H1 (cell line): ENCODE measurements around the gene PAXIP1. TPM values are rescaled to one million over a fixed set of nuclear protein-coding genes. Genes with fewer than 3 reads are reported as not detected.

Source experiments
- CTCF ChIA-PET: fragments of 300-600 bp; sonication (Branson Sonifier 250); formaldehyde crosslinking; loops from one replicate; lab custom pipeline; 2021; ENCODE audit not compliant: partially characterized antibody; lab: Charles Lee
- POLR2A ChIA-PET: fragments of 300-600 bp; sonication (Branson Sonifier 250); formaldehyde crosslinking; loops from one replicate; lab custom pipeline; 2021; ENCODE audit warnings: inconsistent platforms; ENCODE audit not compliant: partially characterized antibody; lab: Charles Lee
- DNase-seq, 2 experiments: peaks; one replicate each; pipeline versions ENCODE4 v3.0.0 to v3.0.0-alpha.2; 2010 to 2022; ENCODE audit warnings: low spot score in 2 of 2, low read depth in 1 of 2, mixed read lengths in 1 of 2
- FAIRE-seq: peaks from 2 replicates; lab custom pipeline; 2011; peaks lifted over from hg19 to GRCh38; lab: Jason Lieb, UNC
- H2AFZ ChIP-seq: 2 replicates; pipeline ENCODE4 v1.8.1; 2012; ENCODE audit warnings: low read length, inconsistent platforms
- H2AK5ac ChIP-seq: 2 replicates; pipeline ENCODE4 v1.6.1; 2013; ENCODE audit warnings: low read depth, low read length
- H2BK120ac ChIP-seq: replicated peaks from 2 replicates; pipeline ENCODE3; 2013; ENCODE audit warnings: low read depth, low read length, inconsistent platforms
- H2BK12ac ChIP-seq: 2 replicates; pipeline ENCODE4 v1.6.1; 2013; ENCODE audit warnings: low read depth, low read length
- H2BK15ac ChIP-seq: 2 replicates; pipeline ENCODE4 v1.6.1; 2013; ENCODE audit warnings: low read length
- H2BK20ac ChIP-seq: 2 replicates; pipeline ENCODE4 v1.6.1; 2013; ENCODE audit warnings: low read length
- H2BK5ac ChIP-seq: 2 replicates; pipeline ENCODE4 v1.6.1; 2013; ENCODE audit warnings: low read depth, low read length
- H3K14ac ChIP-seq: 2 replicates; pipeline ENCODE4 v1.6.1; 2013; ENCODE audit warnings: inconsistent platforms; ENCODE audit not compliant: insufficient read length
- H3K18ac ChIP-seq: 2 replicates; pipeline ENCODE4 v1.6.1; 2013; ENCODE audit warnings: low read length; ENCODE audit errors: extremely low read depth
- H3K23ac ChIP-seq: 2 replicates; pipeline ENCODE4 v1.6.1; 2013; ENCODE audit warnings: inconsistent platforms; ENCODE audit not compliant: insufficient read length
- H3K23me2 ChIP-seq: 2 replicates; pipeline ENCODE4 v1.6.1; 2013; ENCODE audit warnings: low read depth, low read length
- H3K27ac ChIP-seq: 2 replicates; pipeline ENCODE4 v1.6.1; 2011; ENCODE audit warnings: low read depth, low read length, inconsistent platforms
- H3K27me3 ChIP-seq, 4 experiments: replicated peaks in 1 of 4; 1 replicate in 1 of 4; 2 replicates in 3 of 4; pipeline versions ENCODE4 v1.6.1 to v1.8.1; 2011 to 2013; ENCODE audit warnings: low read length in 3 of 4, mild to moderate bottlenecking in 3 of 4, inconsistent platforms in 2 of 4, mixed read lengths in 2 of 4, moderate library complexity in 1 of 4; ENCODE audit not compliant: control insufficient read depth in 3 of 4, insufficient read depth in 3 of 4; ENCODE audit errors: extremely low read depth in 1 of 4
- H3K36me3 ChIP-seq, 4 experiments: 2 replicates each; pipeline versions ENCODE4 v1.6.1 to v1.8.1; 2011 to 2013; ENCODE audit warnings: mild to moderate bottlenecking in 4 of 4, low read length in 3 of 4, moderate library complexity in 2 of 4, control low read depth in 1 of 4, inconsistent platforms in 1 of 4; ENCODE audit not compliant: insufficient read depth in 4 of 4, control insufficient read depth in 2 of 4
- H3K4ac ChIP-seq: replicated peaks from 2 replicates; pipeline ENCODE3; 2013; ENCODE audit warnings: low read length, low read depth, mixed read lengths, inconsistent platforms; ENCODE audit not compliant: insufficient read length
- H3K4me1 ChIP-seq, 4 experiments: replicated peaks in 1 of 4; 1 replicate in 1 of 4; 2 replicates in 3 of 4; pipeline versions ENCODE4 v1.6.1 to v1.8.1; 2011 to 2013; ENCODE audit warnings: low read length in 3 of 4, inconsistent platforms in 2 of 4, mixed read lengths in 1 of 4; ENCODE audit not compliant: insufficient read depth in 4 of 4, control insufficient read depth in 3 of 4
- H3K4me2 ChIP-seq, 2 experiments: 2 replicates each; pipeline versions ENCODE4 v1.6.1 to v1.8.1; 2011 to 2013; ENCODE audit warnings: low read depth in 2 of 2, low read length in 2 of 2, control low read depth in 1 of 2, inconsistent platforms in 1 of 2, mild to moderate bottlenecking in 1 of 2; ENCODE audit not compliant: insufficient read depth in 1 of 2
- H3K4me3 ChIP-seq, 4 experiments: fragments of 200-600, 300-600 bp in 1 of 4; sonication (generic), shearing (Covaris generic), sonication (Bioruptor Twin) in 1 of 4; 2 replicates each; pipeline versions ENCODE4 v1.5.1 to v1.8.1; 2011 to 2016; ENCODE audit warnings: low read length in 4 of 4, low read depth in 3 of 4, control low read depth in 2 of 4, inconsistent platforms in 2 of 4, mild to moderate bottlenecking in 2 of 4, mixed read lengths in 1 of 4, moderate library complexity in 1 of 4; ENCODE audit not compliant: insufficient read depth in 2 of 4; ENCODE audit errors: extremely low read depth in 1 of 4
- H3K56ac ChIP-seq: replicated peaks from 2 replicates; pipeline ENCODE3; 2013; ENCODE audit warnings: low read depth, mild to moderate bottlenecking, mixed read lengths, low read length, inconsistent platforms; ENCODE audit not compliant: insufficient read length
- H3K79me1 ChIP-seq: 2 replicates; pipeline ENCODE4 v1.6.1; 2013; ENCODE audit warnings: low read depth, low read length, control low read depth
- H3K79me2 ChIP-seq, 2 experiments: 2 replicates each; pipeline versions ENCODE4 v1.6.1 to v1.8.1; 2012 to 2013; ENCODE audit warnings: low read length in 2 of 2, mild to moderate bottlenecking in 2 of 2, inconsistent platforms in 1 of 2; ENCODE audit not compliant: insufficient read depth in 2 of 2, control insufficient read depth in 1 of 2
- H3K9ac ChIP-seq, 4 experiments: replicated peaks in 1 of 4; 1 replicate in 1 of 4; 2 replicates in 3 of 4; pipeline versions ENCODE4 v1.6.1 to v1.8.1; 2011 to 2013; ENCODE audit warnings: low read depth in 3 of 4, low read length in 3 of 4, control low read depth in 2 of 4, mild to moderate bottlenecking in 2 of 4, moderate library complexity in 2 of 4, inconsistent platforms in 1 of 4; ENCODE audit errors: extremely low read depth in 1 of 4
- H3K9me3 ChIP-seq, 2 experiments: 2 replicates each; pipeline versions ENCODE4 v1.6.1 to v1.8.1; 2012 to 2013; ENCODE audit warnings: mild to moderate bottlenecking in 2 of 2, moderate library complexity in 2 of 2, control low read depth in 1 of 2, inconsistent platforms in 1 of 2, low read depth in 1 of 2, low read length in 1 of 2, mixed read lengths in 1 of 2; ENCODE audit not compliant: insufficient read depth in 2 of 2
- H4K20me1 ChIP-seq, 2 experiments: replicated peaks in 1 of 2; 2 replicates each; pipeline versions ENCODE3 to v1.8.1; 2011 to 2013; ENCODE audit warnings: inconsistent platforms in 2 of 2, low read length in 2 of 2, mild to moderate bottlenecking in 1 of 2; ENCODE audit not compliant: insufficient read depth in 2 of 2, control insufficient read depth in 1 of 2
- H4K5ac ChIP-seq: 2 replicates; pipeline ENCODE4 v1.6.1; 2013; ENCODE audit warnings: low read length, low read depth, mixed read lengths, inconsistent platforms; ENCODE audit not compliant: insufficient read length
- H4K8ac ChIP-seq: 2 replicates; pipeline ENCODE4 v1.8.0; 2013; ENCODE audit warnings: mild to moderate bottlenecking, moderate library complexity, low read length, inconsistent platforms; ENCODE audit not compliant: insufficient read depth; ENCODE audit errors: extremely low read depth
- H4K91ac ChIP-seq: replicated peaks from 2 replicates; pipeline ENCODE3; 2013; ENCODE audit warnings: low read length, mixed read lengths, inconsistent platforms; ENCODE audit not compliant: insufficient read length
- CREB1 ChIP-seq: IDR thresholded peaks from 2 replicates; pipeline ENCODE4 v1.6.1; 2012; ENCODE audit warnings: inconsistent platforms
- EZH2 ChIP-seq: fragments of 200-600 bp; sonication (generic); IDR thresholded peaks from 2 replicates; pipeline ENCODE4 v1.7.1; 2012; ENCODE audit warnings: low read depth, mild to moderate bottlenecking, moderate library complexity, low read length, inconsistent platforms; ENCODE audit not compliant: severe bottlenecking
- RBBP5 ChIP-seq: IDR thresholded peaks from 2 replicates; pipeline ENCODE4 v1.7.1; 2012; ENCODE audit warnings: low read depth, mild to moderate bottlenecking, inconsistent platforms, low read length, moderate library complexity, borderline replicate concordance
- SAP30 ChIP-seq: fragments of 300-600 bp; sonication (generic); IDR thresholded peaks from 2 replicates; pipeline ENCODE4 v1.7.1; 2012; ENCODE audit warnings: low read length, moderate library complexity, mild to moderate bottlenecking, inconsistent platforms; ENCODE audit not compliant: insufficient read depth, insufficient replicate concordance
- SP1 ChIP-seq: IDR thresholded peaks from 2 replicates; pipeline ENCODE4 v1.6.1; 2011; ENCODE audit warnings: low read depth, low read length
- SUZ12 ChIP-seq: fragments of 200-600 bp; sonication (generic); IDR thresholded peaks from 2 replicates; pipeline ENCODE4 v1.6.1; 2012; ENCODE audit warnings: mild to moderate bottlenecking, inconsistent platforms, low read length, moderate library complexity, mixed read lengths
- USF2 ChIP-seq: IDR thresholded peaks from 2 replicates; pipeline ENCODE4 v1.6.1; 2011; ENCODE audit warnings: low read length, improper control_type of control experiment
- WGBS, 2 experiments: shearing (Covaris generic) in 1 of 2; methylation state at CpG; one replicate each; pipeline versions ENCODE4 v1.1.6 to v1.1.7; 2013 to 2015; ENCODE audit warnings: low lambda C conversion rate in 2 of 2, mixed read lengths in 2 of 2, inconsistent platforms in 1 of 2, low coverage in 1 of 2, missing lambda C conversion rate in 1 of 2; ENCODE audit not compliant: insufficient replicate concordance in 2 of 2, insufficient coverage in 1 of 2, insufficient read length in 1 of 2; ENCODE audit errors: extremely low coverage in 1 of 2, missing lambda C conversion rate in 1 of 2; 5-methylcytosine and 5-hydroxymethylcytosine counted together
- polyA plus RNA-seq, 7 experiments: library from polyadenylated mRNA; depleted of rRNA in 3 of 7; stranded (reverse) in 5 of 7; unstranded in 2 of 7; fragments of >200 nt in 5 of 7; fragments of 200-250 nt in 2 of 7; gene quantifications; 1 replicate in 5 of 7; 2 replicates in 1 of 7; 4 replicates in 1 of 7; pipeline versions ENCODE4 v1.2.1 to v1.2.3, GENCODE V29; 2011 to 2013; ENCODE audit warnings: missing spikeins in 2 of 7, mixed read lengths in 2 of 7
- total RNA-seq: library from RNA; stranded (reverse); fragmentation: NEBNext Ultra II Directional; extraction: Animal tissue kit (Norgen Biotek cat#: 25700); gene quantifications from 2 replicates; pipeline ENCODE4 v1.2.1, GENCODE V29; 2021
- TF ChIP-seq, protein P1 (sequence below), 3 experiments: IDR thresholded peaks; 1 replicate in 2 of 3; 2 replicates in 1 of 3; pipeline versions ENCODE4 v1.5.1 to v1.6.1; 2011; ENCODE audit warnings: low read length in 3 of 3, mild to moderate bottlenecking in 3 of 3, inconsistent platforms in 2 of 3, low read depth in 1 of 3, moderate library complexity in 1 of 3; ENCODE audit not compliant: insufficient read depth in 1 of 3; ENCODE audit errors: control extremely low read depth in 1 of 3

PAXIP1 gene
- total and polyA plus RNA-seq, 2 of the 8 experiments (the other 6 are each of a cell fraction or from before 2014, with no cell fraction given), result 32.4 to 32.8 TPM

DNA sequence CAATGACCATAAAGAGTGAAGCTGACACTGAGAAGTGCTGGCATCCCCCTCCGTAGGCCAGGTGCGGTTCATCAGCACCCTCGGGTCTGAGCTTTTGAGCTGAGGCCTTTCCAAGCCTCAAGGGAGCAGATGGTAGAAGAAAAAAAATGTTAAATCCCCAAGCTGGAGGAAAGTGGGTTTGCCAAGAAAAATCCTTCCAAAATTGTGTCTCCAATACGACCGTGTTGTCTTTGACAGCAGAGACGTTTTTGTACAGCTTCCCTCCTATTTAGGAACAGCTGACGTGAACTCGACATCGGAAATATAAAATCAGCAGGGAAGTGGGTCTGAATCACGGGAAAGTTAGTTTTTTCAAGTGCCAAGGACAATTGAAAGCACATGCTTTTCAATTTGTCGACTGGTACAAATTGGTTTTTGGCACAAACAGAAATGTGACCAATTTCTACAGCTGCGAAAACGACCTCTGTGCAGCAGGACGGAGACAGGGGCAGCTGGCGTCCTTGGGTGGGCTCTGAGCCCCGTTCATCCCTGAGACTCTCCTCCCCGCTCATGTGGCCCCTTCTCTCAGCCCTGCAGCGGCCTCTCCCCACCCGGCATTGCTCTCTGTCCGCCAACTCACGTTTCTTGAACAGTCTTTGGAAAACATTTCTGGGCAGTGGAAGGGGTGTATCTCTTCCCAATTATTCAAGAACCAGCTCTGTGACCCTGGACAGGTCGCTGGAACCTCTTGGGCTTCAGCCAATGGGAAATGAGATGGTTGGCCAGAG lies 89.9 kb downstream of the PAXIP1 start:
- H3K4ac ChIP-seq, result no peak overlapping the region
- CTCF ChIA-PET, result interaction anchor here (0.8 to 5.6 kb wide), 27 partner anchors 10 to 628 kb away, joined by 3 to 69 read pairs (median 5); no protein-coding TSS in a partner anchor
- no peak overlapping the region for H3K4me2 ChIP-seq
- no peaks in the 10 kb centered on the region; the same call in 1 of the 2 replicates for H3K23me2 ChIP-seq
- H2BK15ac ChIP-seq, result no peak overlapping the region
- FAIRE-seq (no peak), DNase-seq (no peak)
- H4K5ac ChIP-seq, result no peak overlapping the region
- H3K56ac ChIP-seq, result no peak overlapping the region
- 84% methylated on average over 16 of the region's 22 CpGs; no CpG with 5 or more reads in 1 of the 2 experiments for WGBS, 2 experiments
- H3K23ac ChIP-seq, result no peak overlapping the region
- H2BK12ac ChIP-seq, result no peak overlapping the region
- no peak overlapping the region for H3K9ac ChIP-seq
- no peak overlapping the region for H3K14ac ChIP-seq
- no peak overlapping the region for H2BK20ac ChIP-seq
- H3K27ac ChIP-seq, result no peak overlapping the region
- H3K18ac ChIP-seq, result no peak overlapping the region
- H3K9me3 ChIP-seq, result peaks cover 3% of the 10 kb centered on the region in 2 experiments; a peak in 2 of 4 replicates
- no peak overlapping the region for H2AK5ac ChIP-seq
- H3K4me1 ChIP-seq, result peaks cover 0 to 2% (median 0%) of the 10 kb centered on the region in 4 experiments; a peak in 4 of 7 replicates
- H2BK120ac ChIP-seq, result no peak overlapping the region
- H4K8ac ChIP-seq, result no peak overlapping the region
- no peaks in the 10 kb centered on the region for H3K36me3 ChIP-seq
- H3K79me1 ChIP-seq, result no peaks in the 10 kb centered on the region
- no peak overlapping the region for H2BK5ac ChIP-seq
- H3K4me3 ChIP-seq, result no peak overlapping the region
- H2AFZ ChIP-seq, result no peak overlapping the region
- H3K79me2 ChIP-seq, result no peaks in the 10 kb centered on the region
- peaks cover 0 to 9% (median 7%) of the 10 kb centered on the region in 4 experiments; a peak in 5 of 7 replicates for H3K27me3 ChIP-seq
- no peaks in the 10 kb centered on the region for H4K20me1 ChIP-seq
- POLR2A ChIA-PET, result interaction anchor here (1.4 kb wide), 1 partner anchor 90 kb away, joined by 3 read pairs; the partner anchor contains the start of gene PAXIP1
- no peak overlapping the region for H4K91ac ChIP-seq
- no peak for TF ChIP-seq SP1
- TF ChIP-seq CREB1, result no peak
- TF ChIP-seq, protein P1, sequence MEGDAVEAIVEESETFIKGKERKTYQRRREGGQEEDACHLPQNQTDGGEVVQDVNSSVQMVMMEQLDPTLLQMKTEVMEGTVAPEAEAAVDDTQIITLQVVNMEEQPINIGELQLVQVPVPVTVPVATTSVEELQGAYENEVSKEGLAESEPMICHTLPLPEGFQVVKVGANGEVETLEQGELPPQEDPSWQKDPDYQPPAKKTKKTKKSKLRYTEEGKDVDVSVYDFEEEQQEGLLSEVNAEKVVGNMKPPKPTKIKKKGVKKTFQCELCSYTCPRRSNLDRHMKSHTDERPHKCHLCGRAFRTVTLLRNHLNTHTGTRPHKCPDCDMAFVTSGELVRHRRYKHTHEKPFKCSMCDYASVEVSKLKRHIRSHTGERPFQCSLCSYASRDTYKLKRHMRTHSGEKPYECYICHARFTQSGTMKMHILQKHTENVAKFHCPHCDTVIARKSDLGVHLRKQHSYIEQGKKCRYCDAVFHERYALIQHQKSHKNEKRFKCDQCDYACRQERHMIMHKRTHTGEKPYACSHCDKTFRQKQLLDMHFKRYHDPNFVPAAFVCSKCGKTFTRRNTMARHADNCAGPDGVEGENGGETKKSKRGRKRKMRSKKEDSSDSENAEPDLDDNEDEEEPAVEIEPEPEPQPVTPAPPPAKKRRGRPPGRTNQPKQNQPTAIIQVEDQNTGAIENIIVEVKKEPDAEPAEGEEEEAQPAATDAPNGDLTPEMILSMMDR (IDR thresholded peaks at IDR 0.05; ENCODE audit: control extremely low read depth in 1 of 3, insufficient read depth in 1 of 3, low read depth in 1 of 3, low read length in 3 of 3), result no peak
- no peak for TF ChIP-seq SAP30
- no peak for TF ChIP-seq EZH2
- no peak for TF ChIP-seq RBBP5
- no peak for TF ChIP-seq SUZ12
- no peak for TF ChIP-seq USF2
